ENCODE results near the gene UBA1. TPM values are rescaled to one million over a fixed set of nuclear protein-coding genes. Genes with fewer than 3 reads are reported as not detected.

UBA1 gene
- total RNA-seq, 1 donor from 2014 or later = 235 TPM

- peak; percentile 75 for ATAC-seq (ENCODE audit: low read depth)
- TF ChIP-seq CTCF (IDR thresholded peaks at IDR 0.05) = no peak
- Mint-ChIP-seq H3K9me3 (no peaks in the 10 kb centered on the region), H3K27ac (peak overlapping the region; percentile 91), H3K27me3 (no peaks in the 10 kb centered on the region), H3K4me1 (peaks cover 41% of the 10 kb centered on the region), H3K36me3 (ENCODE audit: low read depth) (peaks cover 24% of the 10 kb centered on the region), H3K4me3 (peak overlapping the region; percentile 92)
- DNase-seq = peak; percentile 61
- ChIA-PET CTCF (interaction anchor here (0.9 to 2.4 kb wide), 4 partner anchors 46 to 333 kb away, joined by 3 to 21 read pairs (median 7); partner anchors contain the start of genes NDUFB11 and RBM10), POLR2A (interaction anchor here (0.6 to 2.9 kb wide), 15 partner anchors 27 to 1978 kb away, joined by 3 to 34 read pairs (median 4); partner anchors contain the start of genes CDK16, NDUFB11, RBM10 and USP11)
- intact Hi-C loops (cut with micrococcal nuclease) = loop anchor here (1.0 to 5.0 kb wide), 5 partner anchors 45 to 562 kb away; partner anchors contain the start of genes ARAF, RBM10 and ZNF41
Observed at GRCh38 chrX:47190445-47191269, 3.0 kb upstream of the UBA1 start.

GRCh38 chrX:47191331-47191730 lies 2.3 kb upstream of the UBA1 start:
- POLR2A ChIA-PET = interaction anchor here (1.0 to 2.9 kb wide), 8 partner anchors 27 to 365 kb away, joined by 3 to 34 read pairs (median 8); partner anchors contain the start of genes CDK16, NDUFB11, RBM10 and USP11
- intact Hi-C loops (cut with micrococcal nuclease) = loop anchor here (2.0 to 5.0 kb wide), 3 partner anchors 291 to 561 kb away; partner anchors contain the start of gene ZNF41
- Mint-ChIP-seq H3K36me3 (ENCODE audit: low read depth) (peaks cover 24% of the 10 kb centered on the region), H3K4me3 (peak overlapping the region; percentile 92), H3K9me3 (no peaks in the 10 kb centered on the region), H3K27ac (peak overlapping the region; percentile 91), H3K27me3 (no peaks in the 10 kb centered on the region), H3K4me1 (peaks cover 47% of the 10 kb centered on the region)
- no peak for TF ChIP-seq CTCF (IDR thresholded peaks at IDR 0.05)
- DNase-seq = peak; percentile 26
- CTCF ChIA-PET = interaction anchor here (0.9 to 2.4 kb wide), 3 partner anchors 46 to 332 kb away, joined by 3 to 21 read pairs (median 11); partner anchors contain the start of genes NDUFB11 and RBM10
- peak; percentile 21 for ATAC-seq (ENCODE audit: low read depth)

GRCh38 chrX:47191806-47192401 lies 1.7 kb upstream of the UBA1 start:
- POLR2A ChIA-PET = interaction anchor here (0.8 to 2.9 kb wide), 6 partner anchors 26 to 331 kb away, joined by 3 to 34 read pairs (median 6); partner anchors contain the start of genes NDUFB11, RBM10 and USP11
- Mint-ChIP-seq H3K9me3 (no peaks in the 10 kb centered on the region), H3K36me3 (ENCODE audit: low read depth) (peaks cover 21% of the 10 kb centered on the region), H3K27ac (peak overlapping the region; percentile 91), H3K4me1 (peaks cover 53% of the 10 kb centered on the region), H3K27me3 (no peaks in the 10 kb centered on the region), H3K4me3 (peak overlapping the region; percentile 92)
- intact Hi-C loops (cut with micrococcal nuclease) = loop anchor here (2.0 to 5.0 kb wide), 4 partner anchors 291 to 560 kb away; partner anchors contain the start of genes UXT and ZNF41
- DNase-seq (no peak), ATAC-seq (ENCODE audit: low read depth) (no peak)
- TF ChIP-seq CTCF (IDR thresholded peaks at IDR 0.05) = no peak
- CTCF ChIA-PET = interaction anchor here (0.9 to 2.4 kb wide), 3 partner anchors 47 to 332 kb away, joined by 3 to 21 read pairs (median 11); partner anchors contain the start of genes NDUFB11 and RBM10

- Mint-ChIP-seq H3K9me3 (no peaks in the 10 kb centered on the region), H3K27me3 (no peaks in the 10 kb centered on the region), H3K4me1 (peaks cover 58% of the 10 kb centered on the region), H3K4me3 (peak overlapping the region; percentile 95), H3K27ac (peak overlapping the region; percentile 96), H3K36me3 (ENCODE audit: low read depth) (peaks cover 27% of the 10 kb centered on the region)
- TF ChIP-seq CTCF (IDR thresholded peaks at IDR 0.05) = no peak
- POLR2A ChIA-PET = interaction anchor here (0.7 to 1.4 kb wide), 10 partner anchors 10 to 457 kb away, joined by 3 to 10 read pairs (median 4); partner anchors contain the start of genes NDUFB11, RBM10 and USP11
- ATAC-seq (ENCODE audit: low read depth) = no peak
- DNase-seq = no peak
- CTCF ChIA-PET = interaction anchor here (1.0 to 2.9 kb wide), 2 partner anchors 190 to 329 kb away, joined by 6 to 12 read pairs; no protein-coding TSS in a partner anchor
- intact Hi-C loops (cut with micrococcal nuclease) = loop anchor here (5.0 kb wide), 2 partner anchors 443 to 558 kb away; no protein-coding TSS in a partner anchor
Observed at GRCh38 chrX:47194194-47194787, 662 bp downstream of the UBA1 start.

All from activated B cell treated with CpG ODN at 0.5 μM for 24 hours (primary cell).